AG10803 (cell line): ENCODE results near the gene HSFX4.
A peak's percentile ranks its signal among the peaks of the same experiment; 100 is the strongest.
"Not testable (repeated sequence)": the region's sequence is repeated elsewhere in the genome, so short reads cannot be mapped to it uniquely, and the experiment has no call there.

ENCODE experiments used
- DNase-seq: peaks from one replicate; pipeline ENCODE4 v3.0.0; 2010; ENCODE audit warnings: low read depth
- H3K4me3 ChIP-seq: 2 replicates; pipeline ENCODE4 v1.5.1; 2011; ENCODE audit warnings: mild to moderate bottlenecking, low read length, control low read depth
- CTCF ChIP-seq: conservative IDR thresholded peaks from 2 replicates; pipeline ENCODE4 v1.5.1; 2011; ENCODE audit warnings: mild to moderate bottlenecking, low read length, control low read depth, inconsistent platforms

Gene HSFX4

DNA sequence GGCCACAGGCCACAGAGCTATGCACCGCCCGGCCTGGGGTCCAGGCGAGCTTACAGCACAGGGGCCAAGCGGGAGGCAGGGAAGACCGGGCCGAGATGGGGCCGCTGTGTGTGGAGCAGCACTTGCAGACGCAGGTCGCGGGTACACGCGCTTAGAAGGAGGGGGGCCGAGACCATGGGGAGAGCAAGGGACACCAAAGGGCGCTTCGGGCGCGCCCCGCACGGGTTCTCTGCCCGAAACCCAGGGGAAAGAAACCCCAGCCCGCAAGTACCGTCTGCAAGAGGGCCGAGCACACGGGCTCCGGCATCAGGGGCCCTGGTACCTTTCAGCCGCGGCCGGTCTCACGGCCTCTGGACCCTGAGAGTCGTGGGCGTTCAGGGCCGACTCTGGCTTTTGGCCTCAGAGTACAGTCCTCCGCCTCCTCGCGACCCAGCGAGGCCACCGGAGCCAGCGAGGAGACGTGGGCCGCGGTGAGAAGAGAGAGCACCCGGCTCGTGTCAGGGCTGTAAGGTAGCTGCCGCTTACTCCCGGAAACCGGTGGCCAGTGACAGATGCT, 8.6 kb downstream of the HSFX4 start:
- no peak for DNase-seq
- no peak for TF ChIP-seq CTCF
- H3K4me3 ChIP-seq = peak overlapping the region; percentile 79

DNA sequence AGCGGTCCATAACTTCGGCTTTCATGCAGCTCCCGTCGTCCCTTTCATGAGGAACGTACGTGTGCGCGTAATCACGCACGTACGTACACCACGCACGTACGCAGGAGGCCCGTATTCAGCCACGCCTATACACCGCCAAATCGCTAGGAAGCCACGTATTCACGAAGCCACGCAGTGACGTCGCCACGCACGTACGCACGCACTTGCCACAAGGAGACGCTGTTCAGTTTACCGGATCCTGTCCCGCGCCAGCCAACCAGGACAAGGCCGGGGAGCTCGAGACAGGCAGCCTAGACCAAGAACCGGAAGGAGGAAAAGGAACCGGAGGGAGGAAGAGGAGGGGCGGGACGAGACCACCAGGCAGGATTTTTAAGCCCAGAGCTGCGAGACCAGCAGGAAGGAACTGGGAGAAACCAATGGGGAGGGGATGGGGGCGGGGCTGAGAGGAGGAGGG, 9.1 kb downstream of the HSFX4 start, which contains the start of gene EOLA2:
TSS of gene EOLA2 (minus strand) at position 65 of the 454 bp plus-strand sequence. CDS start 4,617 bp downstream, outside the sequence.
- peak within 1 kb of the TSS; percentile 79 for H3K4me3 ChIP-seq
- DNase-seq = peak; percentile 99
- peak; percentile 55 for TF ChIP-seq CTCF

DNA sequence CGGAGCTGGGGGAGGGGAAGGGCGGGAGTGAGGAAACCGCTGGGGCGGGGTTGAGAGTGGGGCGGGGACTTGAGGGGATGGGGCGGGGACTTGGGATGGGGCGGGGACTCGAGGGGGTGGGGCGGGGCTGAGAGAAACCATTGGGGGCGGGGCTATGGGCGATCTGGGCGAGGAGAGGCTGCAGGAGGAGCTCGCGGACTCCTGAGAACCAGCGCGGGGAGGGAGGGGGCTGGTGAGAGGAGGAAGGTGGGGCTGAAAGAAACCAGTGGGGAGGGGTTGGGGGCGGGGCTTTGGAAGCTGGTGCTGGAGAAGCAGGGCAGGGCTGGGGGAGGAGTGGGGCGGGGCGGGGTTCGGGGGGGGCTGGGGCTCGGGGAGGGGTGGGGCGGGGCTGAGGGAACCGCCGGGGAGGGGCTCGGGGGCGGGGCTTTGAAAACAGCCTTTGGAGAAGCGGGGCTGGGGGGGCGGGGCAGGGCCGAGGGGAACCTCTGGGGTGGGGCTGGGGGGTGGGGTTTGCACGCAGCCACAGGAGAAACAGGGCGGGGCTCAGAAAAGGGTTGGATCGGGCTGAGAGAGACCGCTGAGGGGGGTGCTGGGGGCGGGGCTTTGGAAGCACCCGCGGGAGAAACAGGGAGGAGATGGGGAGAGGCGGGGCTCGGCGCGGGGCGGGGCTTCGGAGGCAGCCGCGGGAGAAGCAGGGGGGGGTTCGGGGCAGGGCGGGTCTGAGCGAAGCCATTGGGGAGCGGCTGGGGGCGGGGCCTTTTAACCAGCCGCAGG, 9.7 kb downstream of the HSFX4 start:
- DNase-seq = peak; percentile 92
- no peak for TF ChIP-seq CTCF
- H3K4me3 ChIP-seq = peak overlapping the region; percentile 79

DNA sequence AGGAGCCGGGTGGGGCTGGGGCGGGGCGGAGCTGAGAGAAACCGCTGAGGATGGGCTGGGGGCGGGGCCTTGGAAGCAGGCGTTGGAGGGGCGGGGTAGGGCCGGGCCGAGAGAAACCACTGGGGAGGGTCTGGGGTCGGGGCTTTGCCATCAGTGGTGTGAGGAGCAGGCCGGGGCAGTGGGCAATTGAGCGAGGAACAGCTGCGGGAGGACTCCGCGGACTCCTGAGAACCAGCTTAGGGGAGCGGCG, 10.2 kb downstream of the HSFX4 start:
- TF ChIP-seq CTCF = no peak
- H3K4me3 ChIP-seq = peak overlapping the region; percentile 68
- no peak for DNase-seq

GRCh38 chrX:149939905-149940673, 10.7 kb downstream of the HSFX4 start:
- peak overlapping the region; percentile 68 for H3K4me3 ChIP-seq
- TF ChIP-seq CTCF = no peak
- peak; percentile 99 for DNase-seq

DNA sequence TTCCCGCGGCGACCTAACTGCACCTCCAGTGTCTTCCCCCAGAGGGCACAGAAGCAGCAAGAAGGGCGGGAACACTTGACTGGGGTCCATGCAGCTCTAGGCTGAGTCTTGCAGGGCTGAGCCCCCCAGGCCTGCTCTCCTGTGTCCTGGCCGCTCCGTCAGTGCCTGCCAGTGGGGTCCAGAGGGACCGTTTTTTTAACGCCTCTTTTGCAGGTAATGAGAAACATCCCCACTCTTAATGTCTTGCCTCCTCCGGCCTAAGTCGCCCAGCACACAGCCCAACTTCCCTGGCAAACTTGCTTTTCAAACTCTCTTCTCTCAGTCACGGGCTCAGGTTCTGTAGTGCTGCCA, 11.3 kb downstream of the HSFX4 start:
- peak overlapping the region; percentile 40 for H3K4me3 ChIP-seq
- peak; percentile 60 for TF ChIP-seq CTCF
- DNase-seq = not testable (repeated sequence)

DNA sequence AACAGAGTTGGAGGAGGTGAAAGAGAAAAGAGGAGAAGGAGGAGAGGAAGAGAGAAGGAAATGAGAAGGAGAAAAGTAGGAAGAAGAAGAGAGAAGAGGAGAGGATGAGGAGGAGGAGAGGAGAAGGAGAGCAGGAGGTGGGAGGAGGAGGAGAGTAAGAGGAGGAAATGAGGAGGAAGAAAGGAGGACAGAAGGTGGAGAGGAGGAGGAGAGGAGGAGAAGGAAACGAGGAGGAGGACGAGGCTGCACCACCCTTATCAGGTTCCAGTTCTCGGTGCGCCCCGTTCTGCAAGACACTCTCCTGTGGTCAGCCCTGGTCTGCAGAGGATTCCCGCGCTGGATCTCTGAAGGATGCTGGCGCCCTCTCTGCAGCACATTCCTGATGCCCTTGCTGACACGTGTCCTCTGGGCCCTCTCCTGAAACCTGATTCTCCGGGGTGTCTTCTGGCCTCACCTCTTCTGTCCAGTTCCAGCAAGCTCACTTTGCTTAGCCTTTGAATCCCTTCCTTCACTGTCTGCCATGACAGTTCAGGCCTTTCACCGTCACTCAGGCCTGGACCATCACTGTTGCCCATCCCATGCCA, 15.8 kb downstream of the HSFX4 start:
- not testable (repeated sequence) for H3K4me3 ChIP-seq, DNase-seq

DNA sequence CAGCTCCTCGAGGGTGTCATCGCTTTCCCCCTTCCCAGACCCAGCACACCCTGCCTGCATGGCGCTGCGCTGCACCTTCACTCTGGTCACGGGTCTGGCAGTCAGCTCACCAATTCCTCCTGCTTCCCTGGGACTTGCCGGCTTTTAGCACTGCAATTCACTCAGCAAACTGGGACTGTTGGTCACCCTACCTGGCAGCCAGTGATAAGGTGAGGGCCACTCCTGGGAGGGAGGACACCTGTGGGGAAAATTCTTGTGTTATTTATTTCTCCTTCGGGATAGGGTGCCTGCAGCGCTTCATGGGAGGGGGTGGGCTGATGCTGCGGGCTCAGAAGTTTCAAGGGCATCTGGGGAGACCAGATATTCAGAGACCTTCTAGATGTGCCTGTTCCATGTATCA, 16.4 kb downstream of the HSFX4 start:
- not testable (repeated sequence) for H3K4me3 ChIP-seq, DNase-seq

DNA sequence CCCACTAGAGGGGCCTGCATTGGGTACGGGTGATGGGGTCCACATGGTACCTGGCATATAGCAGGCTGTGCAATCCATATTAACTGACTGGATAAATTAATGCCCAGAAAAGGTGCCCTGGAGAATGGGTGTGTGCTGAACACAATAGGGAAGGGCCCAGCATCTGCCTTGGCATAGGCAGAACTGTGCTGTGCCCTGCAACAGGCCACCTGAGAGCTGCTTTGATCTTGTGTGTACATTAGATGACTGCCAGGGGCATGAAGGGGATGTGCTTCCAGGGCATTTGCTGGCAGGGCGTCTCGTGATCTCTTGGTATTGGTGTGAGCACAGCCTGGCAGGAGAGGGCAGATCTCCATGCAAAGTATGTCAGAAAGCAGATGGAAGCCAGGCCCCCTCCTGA, 17.6 kb downstream of the HSFX4 start:
- DNase-seq, H3K4me3 ChIP-seq: not testable (repeated sequence)
